Transverse colon (tissue), 4 donors: Measurements from ENCODE around the gene CNKSR3.

ENCODE experiments used
- POLR2A ChIP-seq: fragments of 450-650 bp; IDR thresholded peaks from one replicate; pipeline ENCODE4 v1.6.1; 2016; ENCODE audit warnings: antibody characterized with exemption, mild to moderate bottlenecking, moderate library complexity
- POLR2AphosphoS5 ChIP-seq, 3 donors: sonication (generic); formaldehyde crosslinking; IDR thresholded peaks; one replicate each; pipeline ENCODE4 v1.6.1; 2016; ENCODE audit warnings: antibody characterized with exemption in 3 of 3
- TF ChIP-seq, protein P1 (sequence below), 5 experiments: fragments of 200-600 bp in 3 of 5; fragments of 450-650 bp in 2 of 5; sonication (generic) in 3 of 5; IDR thresholded peaks; 1 replicate in 2 of 5; 2 replicates in 3 of 5; pipeline ENCODE4 v1.5.1; 2016 to 2017; ENCODE audit warnings: antibody characterized with exemption in 5 of 5, inconsistent platforms in 3 of 5, mild to moderate bottlenecking in 2 of 5, moderate library complexity in 1 of 5

DNA sequence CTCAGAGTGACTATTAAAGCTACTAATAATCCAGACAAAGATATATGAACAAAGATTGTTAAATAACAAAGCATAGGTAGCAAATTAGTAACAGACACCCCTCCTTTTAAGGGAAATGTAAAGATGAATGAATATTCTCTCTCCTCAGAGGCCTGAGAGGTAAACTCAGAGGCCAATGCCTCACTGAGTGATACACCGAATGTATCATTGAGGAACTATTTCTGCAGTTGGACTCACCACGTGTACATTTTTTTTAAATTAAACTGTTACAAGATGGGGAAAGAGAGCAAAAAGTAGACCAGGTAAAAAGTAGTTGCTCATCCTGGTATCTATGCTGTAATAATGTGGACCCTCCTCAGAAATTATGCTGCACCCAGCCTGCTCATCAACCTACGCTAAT, 81.6 kb downstream of the CNKSR3 start:
- TF ChIP-seq, protein P1, sequence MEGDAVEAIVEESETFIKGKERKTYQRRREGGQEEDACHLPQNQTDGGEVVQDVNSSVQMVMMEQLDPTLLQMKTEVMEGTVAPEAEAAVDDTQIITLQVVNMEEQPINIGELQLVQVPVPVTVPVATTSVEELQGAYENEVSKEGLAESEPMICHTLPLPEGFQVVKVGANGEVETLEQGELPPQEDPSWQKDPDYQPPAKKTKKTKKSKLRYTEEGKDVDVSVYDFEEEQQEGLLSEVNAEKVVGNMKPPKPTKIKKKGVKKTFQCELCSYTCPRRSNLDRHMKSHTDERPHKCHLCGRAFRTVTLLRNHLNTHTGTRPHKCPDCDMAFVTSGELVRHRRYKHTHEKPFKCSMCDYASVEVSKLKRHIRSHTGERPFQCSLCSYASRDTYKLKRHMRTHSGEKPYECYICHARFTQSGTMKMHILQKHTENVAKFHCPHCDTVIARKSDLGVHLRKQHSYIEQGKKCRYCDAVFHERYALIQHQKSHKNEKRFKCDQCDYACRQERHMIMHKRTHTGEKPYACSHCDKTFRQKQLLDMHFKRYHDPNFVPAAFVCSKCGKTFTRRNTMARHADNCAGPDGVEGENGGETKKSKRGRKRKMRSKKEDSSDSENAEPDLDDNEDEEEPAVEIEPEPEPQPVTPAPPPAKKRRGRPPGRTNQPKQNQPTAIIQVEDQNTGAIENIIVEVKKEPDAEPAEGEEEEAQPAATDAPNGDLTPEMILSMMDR (IDR thresholded peaks at IDR 0.05): no peak
- TF ChIP-seq POLR2A (no peak), POLR2AphosphoS5 (IDR thresholded peaks at IDR 0.05) (no peak)
